Endothelial cell (in vitro differentiated cells): ENCODE results near the gene TMEM127. TPM values are rescaled to one million over a fixed set of nuclear protein-coding genes. Genes with fewer than 3 reads are reported as not detected.
A peak's percentile ranks its signal among the peaks of the same experiment; 100 is the strongest.

ENCODE experiments used
- DNase-seq: peaks from one replicate; pipeline ENCODE4 v3.0.0; 2021; ENCODE audit warnings: low spot score
- H3K27ac Mint-ChIP-seq: one replicate; pipeline ENCODE4 v1.8.0; 2021; ENCODE audit warnings: mixed read lengths, inconsistent platforms; ENCODE audit not compliant: unreplicated experiment
- H3K27me3 Mint-ChIP-seq: one replicate; pipeline ENCODE4 v1.8.0; 2021; ENCODE audit warnings: mild to moderate bottlenecking, moderate library complexity, mixed read lengths, inconsistent platforms; ENCODE audit not compliant: unreplicated experiment
- H3K36me3 Mint-ChIP-seq: one replicate; pipeline ENCODE4 v1.8.0; 2021; ENCODE audit warnings: mild to moderate bottlenecking, low read depth, mixed read lengths, inconsistent platforms; ENCODE audit not compliant: unreplicated experiment
- H3K4me1 Mint-ChIP-seq: one replicate; pipeline ENCODE4 v1.8.0; 2021; ENCODE audit warnings: mild to moderate bottlenecking, mixed read lengths, inconsistent platforms; ENCODE audit not compliant: unreplicated experiment
- H3K4me3 Mint-ChIP-seq: one replicate; pipeline ENCODE4 v1.8.0; 2021; ENCODE audit warnings: mild to moderate bottlenecking, mixed read lengths, inconsistent platforms; ENCODE audit not compliant: unreplicated experiment
- H3K9me3 Mint-ChIP-seq: one replicate; pipeline ENCODE4 v1.8.0; 2021; ENCODE audit warnings: mixed read lengths, inconsistent platforms; ENCODE audit not compliant: unreplicated experiment
- total RNA-seq: library from RNA; stranded (reverse); fragmentation: NEBNext Ultra II Directional; extraction: Animal tissue kit (Norgen Biotek cat#: 25700); gene quantifications from one replicate; pipeline ENCODE4 v1.2.1, GENCODE V29; 2021; ENCODE audit not compliant: unreplicated experiment
- TF ChIP-seq, protein P1 (sequence below): fragments of 200-600 bp; sonication (generic); IDR thresholded peaks from one replicate; pipeline ENCODE4 v1.5.0; 2021; ENCODE audit warnings: antibody characterized with exemption; ENCODE audit not compliant: unreplicated experiment

The TMEM127 gene
- total RNA-seq, 1 donor from 2014 or later = 39.0 TPM

- Mint-ChIP-seq H3K4me3 (peak overlapping the region; percentile 93), H3K4me1 (peaks cover 26% of the 10 kb centered on the region), H3K27ac (no peak overlapping the region), H3K36me3 (peaks cover 18% of the 10 kb centered on the region), H3K9me3 (no peaks in the 10 kb centered on the region), H3K27me3 (peaks cover 23% of the 10 kb centered on the region)
- DNase-seq = no peak
- TF ChIP-seq, protein P1, sequence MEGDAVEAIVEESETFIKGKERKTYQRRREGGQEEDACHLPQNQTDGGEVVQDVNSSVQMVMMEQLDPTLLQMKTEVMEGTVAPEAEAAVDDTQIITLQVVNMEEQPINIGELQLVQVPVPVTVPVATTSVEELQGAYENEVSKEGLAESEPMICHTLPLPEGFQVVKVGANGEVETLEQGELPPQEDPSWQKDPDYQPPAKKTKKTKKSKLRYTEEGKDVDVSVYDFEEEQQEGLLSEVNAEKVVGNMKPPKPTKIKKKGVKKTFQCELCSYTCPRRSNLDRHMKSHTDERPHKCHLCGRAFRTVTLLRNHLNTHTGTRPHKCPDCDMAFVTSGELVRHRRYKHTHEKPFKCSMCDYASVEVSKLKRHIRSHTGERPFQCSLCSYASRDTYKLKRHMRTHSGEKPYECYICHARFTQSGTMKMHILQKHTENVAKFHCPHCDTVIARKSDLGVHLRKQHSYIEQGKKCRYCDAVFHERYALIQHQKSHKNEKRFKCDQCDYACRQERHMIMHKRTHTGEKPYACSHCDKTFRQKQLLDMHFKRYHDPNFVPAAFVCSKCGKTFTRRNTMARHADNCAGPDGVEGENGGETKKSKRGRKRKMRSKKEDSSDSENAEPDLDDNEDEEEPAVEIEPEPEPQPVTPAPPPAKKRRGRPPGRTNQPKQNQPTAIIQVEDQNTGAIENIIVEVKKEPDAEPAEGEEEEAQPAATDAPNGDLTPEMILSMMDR = no peak
Observed at GRCh38 chr2:96264086-96264485, 1.7 kb downstream of the TMEM127 start.

DNA sequence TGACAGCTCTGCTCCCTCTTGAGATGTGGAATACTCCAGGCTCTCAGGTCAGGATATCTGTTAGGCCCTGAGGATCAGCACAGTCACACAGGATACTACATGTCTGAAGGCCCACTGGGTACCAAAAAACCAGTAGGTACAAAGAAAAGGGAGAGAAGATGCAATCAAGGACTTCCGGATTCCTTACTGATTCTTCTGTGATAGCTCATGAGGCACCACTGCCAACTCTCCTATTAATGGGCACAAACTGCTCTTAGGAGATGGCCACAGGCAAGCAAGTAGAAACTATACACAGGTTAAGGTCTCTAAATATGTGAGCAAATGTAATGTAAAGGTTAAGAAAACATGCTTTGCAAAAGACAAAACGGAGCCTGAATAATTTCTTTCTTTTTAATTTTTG lies 3.5 kb downstream of the TMEM127 start:
- H3K9me3 Mint-ChIP-seq = no peaks in the 10 kb centered on the region
- TF ChIP-seq, protein P1 = no peak

DNA sequence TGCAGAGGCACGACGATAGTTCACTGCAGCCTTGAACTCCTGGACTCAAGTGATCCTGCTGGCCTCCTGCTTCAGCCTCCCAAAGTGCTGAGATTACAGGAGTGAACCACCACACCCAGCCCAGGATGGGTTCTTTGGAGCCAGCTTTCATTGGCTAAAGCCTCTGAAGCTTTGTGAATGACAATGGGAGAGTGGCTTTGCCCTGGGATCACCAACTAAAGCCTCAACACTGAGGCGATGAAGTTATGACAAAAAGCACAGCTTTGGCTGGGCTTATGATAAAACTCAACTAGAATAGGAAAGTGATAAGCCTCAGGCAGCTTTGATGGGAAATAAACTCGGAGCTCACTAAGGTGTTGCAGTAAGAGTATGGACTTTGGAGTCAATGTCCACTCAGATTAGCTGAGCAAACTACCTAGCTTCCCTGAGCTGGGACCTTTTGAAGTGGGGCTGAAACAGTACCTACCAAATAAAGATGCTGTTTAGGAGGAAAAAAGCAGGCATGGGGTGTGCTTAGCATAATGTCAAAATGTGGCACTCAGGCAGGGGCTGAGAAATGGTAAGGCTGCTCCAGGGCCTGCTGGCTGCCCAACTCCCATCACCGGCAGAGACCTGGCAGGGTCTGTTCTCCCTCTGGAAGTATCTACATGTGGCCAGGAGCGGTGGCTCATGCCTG lies 4.3 kb downstream of the TMEM127 start:
- Mint-ChIP-seq H3K4me1 (peaks cover 30% of the 10 kb centered on the region), H3K27me3 (peaks cover 12% of the 10 kb centered on the region), H3K27ac (no peak overlapping the region), H3K36me3 (peaks cover 12% of the 10 kb centered on the region), H3K4me3 (no peak overlapping the region), H3K9me3 (no peaks in the 10 kb centered on the region)
- TF ChIP-seq, protein P1 = no peak
- DNase-seq = no peak

More for the DNA sequence above, 3.5 kb downstream of the TMEM127 start:
- Mint-ChIP-seq H3K4me3 (no peak overlapping the region), H3K27ac (no peak overlapping the region), H3K36me3 (peaks cover 12% of the 10 kb centered on the region), H3K4me1 (peaks cover 29% of the 10 kb centered on the region), H3K27me3 (peaks cover 15% of the 10 kb centered on the region)
- DNase-seq = no peak

GRCh38 chr2:96260387-96261260 lies 5.2 kb downstream of the TMEM127 start:
- peak; percentile 51 for DNase-seq
- peaks cover 14% of the 10 kb centered on the region for H3K36me3 Mint-ChIP-seq
- H3K27me3 Mint-ChIP-seq = peaks cover 10% of the 10 kb centered on the region
- H3K9me3 Mint-ChIP-seq = no peaks in the 10 kb centered on the region
- TF ChIP-seq, protein P1 = no peak
- peaks cover 28% of the 10 kb centered on the region for H3K4me1 Mint-ChIP-seq
- peak overlapping the region; percentile 70 for H3K4me3 Mint-ChIP-seq
- peak overlapping the region; percentile 52 for H3K27ac Mint-ChIP-seq
